Renal cortical epithelial cell (primary cell): ENCODE data around the gene FGFR1OP2. TPM values are rescaled to one million over a fixed set of nuclear protein-coding genes. Genes with fewer than 3 reads are reported as not detected.

ENCODE experiments used
- DNase-seq: peaks from one replicate; pipeline ENCODE4 v3.0.0-alpha.2; 2011; ENCODE audit warnings: low read depth
- total RNA-seq: library from RNA; depleted of rRNA; stranded (reverse); fragments of >200 nt; gene quantifications from 2 replicates; pipeline ENCODE4 v1.2.3, GENCODE V29; 2014

FGFR1OP2 gene
- total RNA-seq, 1 donor from 2014 or later: 69.9 TPM

DNA sequence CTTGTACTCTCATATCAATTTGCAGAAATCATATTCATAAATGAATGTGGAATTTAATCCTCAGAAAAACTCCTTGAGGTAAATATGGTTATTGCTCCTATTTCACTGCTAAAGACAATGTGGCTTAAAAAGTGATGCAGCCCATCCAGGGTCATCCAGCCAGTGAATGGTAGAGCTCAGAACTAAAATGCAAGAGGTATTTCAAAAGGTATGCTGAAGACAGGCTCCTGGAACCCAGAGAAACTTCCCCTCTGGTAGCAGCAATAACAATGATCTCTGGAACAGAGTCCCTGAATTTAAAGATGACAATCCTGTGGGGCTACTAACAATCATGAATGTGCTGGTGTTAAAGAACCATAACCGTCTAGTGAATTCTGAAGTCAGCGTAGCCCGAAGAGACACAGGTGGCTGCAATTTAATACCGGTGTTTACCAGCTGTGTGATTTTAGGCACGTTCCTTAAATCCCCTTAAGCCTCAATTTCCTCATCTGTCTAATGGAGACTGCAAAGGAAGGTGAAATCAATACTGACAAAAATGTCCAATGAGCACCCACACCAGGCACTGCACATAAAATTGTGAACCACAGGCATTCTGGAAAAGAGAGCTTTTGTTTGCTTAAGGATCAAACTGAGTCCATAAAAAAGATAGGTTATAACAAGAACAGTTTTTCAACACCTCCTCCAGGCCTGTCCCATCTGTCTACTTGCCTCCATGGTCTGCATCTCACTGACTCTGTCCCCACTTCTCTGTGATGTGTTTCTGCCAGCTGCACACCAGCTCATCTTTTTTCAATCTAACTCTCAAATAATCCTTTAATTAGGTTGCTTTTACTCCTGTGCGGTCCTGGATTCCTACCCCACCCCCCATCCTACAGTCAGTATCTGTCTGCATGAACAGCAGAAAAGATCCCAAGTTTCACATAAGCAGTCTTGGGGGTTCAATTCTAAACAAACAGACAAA, 65.4 kb downstream of the FGFR1OP2 start:
- DNase-seq: no peak

DNA sequence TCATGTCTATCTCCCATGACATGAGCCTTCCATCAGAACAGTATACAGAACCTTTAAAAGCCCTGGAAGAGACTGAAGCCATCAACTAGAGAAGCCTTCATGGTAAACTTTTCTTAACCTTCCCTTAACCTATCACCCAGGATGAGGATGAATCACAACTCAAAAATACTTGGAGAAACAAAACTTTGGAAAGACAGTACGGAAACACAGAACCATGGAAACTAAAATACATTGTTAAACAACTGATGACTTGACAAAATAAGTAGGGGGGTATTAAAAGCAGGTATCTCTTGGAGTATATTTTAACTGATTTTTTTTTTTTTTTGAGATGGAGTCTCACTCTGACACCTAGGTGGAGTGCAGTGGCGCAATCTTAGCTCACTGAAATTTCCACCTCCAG, 67.2 kb downstream of the FGFR1OP2 start:
- no peak for DNase-seq

DNA sequence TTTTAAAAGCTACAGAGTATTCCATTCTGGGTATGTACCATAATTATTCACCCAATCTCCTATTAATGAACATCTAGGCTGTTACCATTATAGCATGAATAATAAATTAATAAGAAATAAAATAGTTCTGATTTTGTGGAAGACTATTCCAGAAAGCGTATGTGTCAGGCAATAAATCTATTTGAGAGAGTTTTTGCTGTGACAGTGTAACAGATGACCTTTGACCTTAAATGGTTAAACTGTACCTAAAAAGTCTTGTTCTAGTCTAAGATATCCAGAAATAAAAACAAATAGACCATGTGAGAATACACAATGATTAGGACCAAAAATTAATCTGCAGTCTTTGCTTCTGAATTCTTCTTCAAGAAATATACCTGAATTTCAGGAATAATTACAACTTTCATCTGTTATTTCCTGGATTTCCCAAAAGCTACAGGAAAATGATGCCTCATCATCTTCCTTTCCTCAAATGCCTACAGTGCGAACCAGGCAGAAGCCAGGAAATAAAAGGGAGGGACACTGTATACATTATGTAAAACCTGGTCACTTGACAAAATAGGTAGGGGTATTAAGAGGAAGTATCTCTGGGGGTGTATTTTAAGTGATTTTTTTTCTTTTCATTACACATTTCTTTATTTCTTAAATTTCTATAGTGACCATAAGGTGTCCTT, 68.7 kb downstream of the FGFR1OP2 start:
- DNase-seq: no peak

DNA sequence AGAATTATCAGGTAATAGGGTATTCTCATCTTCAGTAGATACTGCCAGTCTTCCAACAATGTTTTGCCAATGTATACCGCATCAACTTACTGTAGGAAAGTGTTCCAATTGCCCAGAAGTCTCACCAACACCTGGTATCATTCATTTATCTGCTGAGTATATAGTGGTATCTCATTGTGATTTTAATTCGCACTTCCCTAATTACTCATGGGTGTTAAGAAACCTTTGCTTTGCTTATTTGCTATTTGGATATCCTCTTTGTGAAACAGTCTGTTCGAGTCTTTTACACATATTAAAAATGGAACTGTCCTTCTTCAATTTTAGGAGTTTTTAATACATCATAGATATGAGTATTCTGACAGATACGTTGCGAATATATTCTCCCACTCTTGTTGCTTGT, 69.8 kb downstream of the FGFR1OP2 start:
- no peak for DNase-seq

DNA sequence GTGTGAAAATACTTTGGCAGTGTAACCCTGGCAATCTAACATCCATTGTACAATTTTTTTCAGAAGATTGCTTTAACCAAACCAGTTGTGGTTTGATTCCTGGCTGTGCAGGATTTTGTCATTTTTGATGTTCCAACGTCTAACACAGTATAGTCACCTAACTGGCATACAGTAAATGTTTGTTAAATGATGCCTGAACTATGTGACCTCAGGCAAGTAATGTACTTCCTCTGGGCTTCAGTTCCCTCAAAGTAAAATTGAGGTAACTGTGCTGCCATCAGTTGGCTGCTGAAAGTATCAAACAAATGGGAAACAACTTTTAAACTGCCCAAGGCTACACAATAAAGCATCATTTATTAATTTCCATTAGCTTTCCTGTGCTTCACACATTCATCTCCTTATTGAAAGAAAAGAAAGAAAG, 71.6 kb downstream of the FGFR1OP2 start:
- no peak for DNase-seq

DNA sequence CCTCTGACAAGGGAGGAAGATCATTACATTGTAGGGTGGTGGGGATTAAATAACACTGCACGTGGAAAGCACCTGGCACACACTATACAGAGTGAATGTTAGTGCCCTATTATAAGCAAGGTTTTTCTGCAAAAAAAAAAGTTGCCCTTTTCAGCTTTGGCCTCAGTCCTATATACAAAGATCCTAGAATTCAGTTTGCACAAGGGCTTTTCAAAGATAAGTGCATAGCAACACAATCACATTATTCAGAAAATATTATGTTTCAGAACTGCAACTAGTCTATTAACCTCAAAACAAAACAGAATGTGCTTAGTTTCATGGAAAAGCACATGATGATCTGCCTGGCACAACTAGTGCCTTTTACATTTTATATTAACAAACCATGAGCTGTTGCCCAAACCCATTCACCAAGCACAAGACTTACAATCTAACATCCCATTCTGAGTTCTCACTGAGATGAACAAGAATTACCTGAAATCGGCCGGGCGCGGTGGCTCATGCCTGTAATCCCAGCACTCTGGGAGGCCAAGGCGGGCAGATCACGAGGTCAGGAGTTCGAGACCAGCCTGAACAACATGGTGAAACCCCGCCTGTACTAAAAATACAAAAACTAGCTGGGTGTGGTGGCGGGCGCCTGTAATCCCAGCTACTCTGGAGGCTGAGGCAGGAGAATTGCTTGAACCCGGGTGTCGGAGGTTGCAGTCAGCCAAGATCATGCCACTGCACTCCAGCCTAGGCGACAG, 74.1 kb downstream of the FGFR1OP2 start:
- DNase-seq: no peak

DNA sequence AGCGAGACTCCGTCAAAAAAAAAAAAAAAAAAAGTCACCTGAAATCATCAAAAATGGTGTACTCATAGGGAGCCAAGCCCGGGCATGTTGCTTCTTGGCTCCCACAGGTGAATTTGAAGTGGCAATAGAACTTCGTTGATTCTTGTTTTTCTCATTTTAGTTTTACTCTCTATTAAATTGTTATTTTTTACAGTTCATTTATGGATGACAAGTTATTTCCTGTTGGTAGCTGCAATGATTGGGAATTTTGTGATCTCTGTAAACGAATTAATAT, 74.6 kb downstream of the FGFR1OP2 start:
- DNase-seq: no peak

DNA sequence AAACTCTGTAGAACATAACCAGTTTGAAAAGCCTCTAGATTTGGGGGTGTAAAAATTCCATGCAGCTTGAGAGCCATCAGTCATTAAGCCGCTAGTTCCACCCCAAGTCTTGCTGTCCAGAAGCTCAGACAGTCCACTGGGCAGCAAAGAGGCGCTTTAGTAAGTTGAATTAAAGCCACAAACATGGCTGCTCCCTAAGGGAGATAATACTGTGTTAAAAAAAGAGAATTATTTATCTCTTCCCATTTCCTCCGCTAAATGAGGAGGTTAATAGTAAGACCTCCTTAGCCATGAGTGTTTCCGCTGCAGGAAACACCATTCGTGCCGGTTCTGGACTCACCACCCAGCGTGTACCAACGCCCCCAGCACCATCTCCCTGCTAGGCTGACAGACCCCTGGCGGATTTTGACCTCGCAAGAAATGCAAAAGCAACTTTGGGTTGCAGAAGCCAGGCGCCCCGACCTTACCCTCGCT, 75.4 kb downstream of the FGFR1OP2 start:
- peak; percentile 39 for DNase-seq

DNA sequence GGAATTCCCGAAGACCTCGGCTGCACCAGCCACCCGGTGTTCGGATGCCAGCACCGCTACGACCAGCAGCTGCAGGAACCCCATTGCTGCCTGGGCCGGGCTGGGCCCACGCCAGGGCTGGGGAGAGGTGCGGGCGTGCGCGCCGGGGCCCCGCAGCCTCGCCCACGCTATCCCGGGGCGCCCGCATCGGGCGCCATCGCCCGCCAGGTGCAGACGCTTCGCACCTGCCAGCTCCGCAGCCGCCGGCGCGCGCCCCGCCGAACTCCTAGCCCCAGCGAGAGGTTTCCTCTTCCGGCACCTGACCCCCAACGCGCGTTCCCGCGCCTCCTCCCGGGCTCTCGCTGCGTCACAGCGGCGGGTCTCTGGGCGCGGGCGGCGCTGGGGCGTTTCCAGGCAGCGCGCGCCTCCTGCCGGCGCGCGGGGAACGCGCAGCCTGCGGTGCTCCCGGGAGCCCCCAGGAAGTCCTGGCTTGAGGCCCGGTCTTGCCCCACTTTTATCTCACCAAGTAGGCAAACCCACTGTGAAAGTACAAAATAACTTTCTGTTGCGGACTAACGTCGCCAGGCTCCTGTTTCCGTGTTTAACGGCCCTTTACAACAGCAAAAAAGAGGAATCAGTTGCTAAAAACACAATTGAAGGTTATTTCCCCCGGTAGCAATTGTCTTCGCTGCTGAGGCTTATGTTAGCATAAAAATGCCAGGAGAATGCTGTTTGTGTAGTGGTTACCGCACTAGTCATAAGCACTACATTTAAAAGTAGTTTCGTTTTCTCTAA, 76.0 kb downstream of the FGFR1OP2 start, which contains the start of gene TM7SF3:
TSS of gene TM7SF3 (minus strand) at position 300 of the 774 bp plus-strand sequence. CDS start at position 84, 216 bp downstream.
- peak; percentile 67 for DNase-seq

DNA sequence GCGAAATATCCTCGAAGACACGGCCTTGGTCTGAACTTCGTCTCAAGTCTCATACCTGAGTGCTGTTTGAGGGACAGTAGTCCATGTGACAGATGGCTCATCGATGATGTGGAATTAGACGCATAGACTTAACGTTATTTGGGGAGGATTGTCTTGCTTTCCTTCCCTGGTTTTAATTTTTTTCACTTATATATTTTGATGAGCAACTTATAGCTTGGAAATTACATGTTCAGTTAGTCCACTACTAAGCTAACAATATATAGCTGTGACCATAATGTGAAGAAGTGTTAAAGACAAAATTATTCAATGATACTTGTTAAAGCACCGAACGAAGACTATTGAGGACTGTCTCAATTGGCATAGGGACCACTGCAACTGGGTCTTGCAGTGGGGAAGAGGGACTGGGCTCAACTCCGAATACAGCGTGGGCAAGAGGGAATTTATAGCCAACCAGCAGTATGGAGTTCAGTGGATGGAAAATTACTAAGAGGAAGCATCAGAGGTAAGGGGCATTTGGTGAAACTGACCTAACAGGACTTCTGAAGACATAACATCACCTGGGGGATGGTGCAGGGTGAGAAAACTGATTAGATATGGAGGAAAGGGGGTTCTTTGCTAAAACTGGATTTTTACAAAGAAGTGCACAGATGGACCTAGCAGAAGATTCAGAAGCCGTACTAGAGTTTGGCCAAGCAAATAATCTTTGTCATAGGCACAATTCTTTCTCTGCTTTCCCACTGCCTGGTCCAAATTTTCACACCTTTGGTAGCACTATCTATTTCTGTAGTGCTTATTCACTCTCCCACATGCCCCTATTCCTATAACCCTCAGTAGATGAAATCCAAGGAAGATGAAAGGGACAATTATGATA, 76.8 kb downstream of the FGFR1OP2 start:
- DNase-seq: no peak

DNA sequence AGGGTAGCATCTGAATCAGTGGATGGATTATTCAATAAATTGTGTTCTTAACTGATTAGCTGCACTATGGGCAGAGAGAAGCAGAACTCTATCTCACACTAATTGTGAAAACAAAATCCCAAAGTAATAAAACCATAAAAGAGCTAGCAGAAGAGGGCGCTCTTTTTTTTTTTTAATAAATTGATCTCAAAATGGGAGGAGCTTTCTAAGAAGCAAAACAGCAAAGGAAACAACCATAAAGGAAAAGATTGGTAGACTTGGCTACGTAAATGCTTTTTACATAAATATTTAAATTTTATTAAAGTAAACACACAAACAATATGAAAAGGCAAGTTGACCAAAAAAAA, 77.4 kb downstream of the FGFR1OP2 start:
- DNase-seq: peak; percentile 61

Other genes starting within 250 kb of the FGFR1OP2 start
- gene ITPR2, start 105.3 kb upstream of the FGFR1OP2 start, total RNA-seq: 33.3 and 51.6 TPM in 2 replicates
- 26.6 and 40.1 TPM in 2 replicates for gene INTS13, start 489 bp upstream of the FGFR1OP2 start, total RNA-seq
- 118 and 119 TPM in 2 replicates for gene TM7SF3, start 75.9 kb downstream of the FGFR1OP2 start, total RNA-seq
- 62.1 and 64.8 TPM in 2 replicates for gene MED21, start 84.1 kb downstream of the FGFR1OP2 start, total RNA-seq
- not detected in 2 replicates for gene C12orf71, start 144.1 kb downstream of the FGFR1OP2 start, total RNA-seq